ENCODE results near the gene ITIH3. TPM values are rescaled to one million over a fixed set of nuclear protein-coding genes. Genes with fewer than 3 reads are reported as not detected.

Gene ITIH3
- total and polyA plus RNA-seq, 10 of the 15 experiments (the other 5 are each of a cell fraction or from before 2014, with no cell fraction given): 0.07 to 0.17 (median 0.15) TPM; not detected in 7

DNA sequence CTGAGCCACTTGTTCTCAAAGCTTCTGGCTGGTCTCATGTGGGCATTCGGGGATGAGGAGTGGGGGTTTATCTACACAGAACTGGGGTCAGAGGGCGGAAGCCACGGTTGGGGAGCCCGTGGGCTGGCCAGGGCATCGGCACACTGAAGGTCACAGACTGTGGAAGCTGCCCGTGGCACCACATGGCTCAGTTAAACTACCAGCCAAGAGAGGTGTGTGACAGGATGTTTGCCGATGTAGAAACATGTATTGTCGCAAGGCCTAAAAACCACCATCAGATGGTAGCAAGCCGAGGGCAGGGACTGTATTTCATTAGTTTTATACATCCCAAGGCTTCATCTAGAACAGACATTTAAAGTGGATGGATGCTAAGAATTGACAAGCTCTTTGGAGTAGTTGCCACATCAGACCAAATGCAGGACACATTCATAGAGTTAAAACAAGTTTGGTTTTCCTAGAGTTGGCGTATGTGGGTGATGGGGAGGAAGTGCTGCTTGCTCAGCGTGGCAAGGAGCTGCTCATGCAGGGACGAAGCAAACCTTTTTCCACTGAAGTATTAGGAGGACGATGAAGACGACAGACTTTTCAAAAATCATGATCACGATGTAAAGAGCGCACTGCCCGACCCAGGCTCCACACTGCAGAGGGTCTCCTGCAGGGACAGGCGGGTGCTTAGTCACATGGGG, 49.8 kb downstream of the ITIH3 start:
- Histone ChIP-seq H4K20me1 (ENCODE audit: control insufficient read depth, insufficient read depth) (no peaks in the 10 kb centered on the region), H3K36me3 (ENCODE audit: control insufficient read depth in 2 of 2, insufficient read depth in 2 of 2, low read length in 1 of 2) (peaks cover 9 to 11% of the 10 kb centered on the region in 2 experiments), H3K4me2 (ENCODE audit: control insufficient read depth, insufficient read depth) (no peak overlapping the region), H3K79me2 (ENCODE audit: control insufficient read depth, insufficient read depth, low read length) (no peaks in the 10 kb centered on the region), H3K4me3 (no peak overlapping the region), H3K27me3 (replicated peaks in 1 of 2; ENCODE audit: control insufficient read depth in 2 of 2, insufficient read depth in 2 of 2, low read length in 1 of 2) (no peaks in the 10 kb centered on the region), H3K9ac (ENCODE audit: control insufficient read depth, insufficient read depth, low read length) (no peak overlapping the region), H3K27ac (ENCODE audit: control insufficient read depth, insufficient read depth) (no peak overlapping the region), H3K9me3 (replicated peaks; ENCODE audit: control insufficient read depth, insufficient read depth, low read length) (no peaks in the 10 kb centered on the region), H2AFZ (ENCODE audit: control insufficient read depth, low read depth, low read length) (no peak overlapping the region), H3K4me1 (ENCODE audit: control insufficient read depth, insufficient read depth, low read length) (peaks cover 8% of the 10 kb centered on the region)
- no TSS peak for BruUV-seq (replicated peaks)
- CTCF ChIA-PET: interaction anchor here (0.9 to 3.7 kb wide), 6 partner anchors 28 to 227 kb away, joined by 3 to 27 read pairs (median 6); no protein-coding TSS in a partner anchor
- in situ Hi-C loops (cut with MboI) (loop anchor here (10.0 kb wide), 1 partner anchor 230 kb away; no protein-coding TSS in a partner anchor), intact Hi-C loops (cut with micrococcal nuclease; ENCODE audit: unreplicated experiment) (no loop called here)
- FAIRE-seq (no peak), ATAC-seq (no peak), DNase-seq (ENCODE audit: low read depth, low spot score) (no peak)
- SMC1A ChIA-PET (ENCODE audit: uncharacterized antibody, unreplicated experiment): interaction anchor here (1.3 to 1.4 kb wide), 3 partner anchors 85 to 230 kb away, joined by 3 to 4 read pairs (median 3); no protein-coding TSS in a partner anchor
- WGBS (ENCODE audit: insufficient coverage, insufficient replicate concordance, low lambda C conversion rate, missing lambda C conversion rate): 97% methylated on average over 18 of the region's 18 CpGs
- no peak for TF ChIP-seq KAT2A (conservative IDR thresholded peaks at IDR 0.05; ENCODE audit: control insufficient read depth, low read depth, low read length)
- TF ChIP-seq, protein P1, sequence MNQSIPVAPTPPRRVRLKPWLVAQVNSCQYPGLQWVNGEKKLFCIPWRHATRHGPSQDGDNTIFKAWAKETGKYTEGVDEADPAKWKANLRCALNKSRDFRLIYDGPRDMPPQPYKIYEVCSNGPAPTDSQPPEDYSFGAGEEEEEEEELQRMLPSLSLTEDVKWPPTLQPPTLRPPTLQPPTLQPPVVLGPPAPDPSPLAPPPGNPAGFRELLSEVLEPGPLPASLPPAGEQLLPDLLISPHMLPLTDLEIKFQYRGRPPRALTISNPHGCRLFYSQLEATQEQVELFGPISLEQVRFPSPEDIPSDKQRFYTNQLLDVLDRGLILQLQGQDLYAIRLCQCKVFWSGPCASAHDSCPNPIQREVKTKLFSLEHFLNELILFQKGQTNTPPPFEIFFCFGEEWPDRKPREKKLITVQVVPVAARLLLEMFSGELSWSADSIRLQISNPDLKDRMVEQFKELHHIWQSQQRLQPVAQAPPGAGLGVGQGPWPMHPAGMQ (IDR thresholded peaks at IDR 0.05; ENCODE audit: borderline replicate concordance): no peak
- TF ChIP-seq GATAD2B (conservative IDR thresholded peaks at IDR 0.05; ENCODE audit: low read depth): no peak
- TF ChIP-seq NBN (IDR thresholded peaks at IDR 0.05): no peak
- TF ChIP-seq YY1 (IDR thresholded peaks at IDR 0.05; ENCODE audit: low read depth, low read length): no peak
- TF ChIP-seq IKZF2 (IDR thresholded peaks at IDR 0.05): no peak
- no peak for TF ChIP-seq ZNF24 (IDR thresholded peaks at IDR 0.05)
- TF ChIP-seq USF1 (IDR thresholded peaks at IDR 0.05; ENCODE audit: borderline replicate concordance, extremely low read length, insufficient read depth, low read depth, low read length): no peak
- TF ChIP-seq TCF3 (IDR thresholded peaks at IDR 0.05; ENCODE audit: borderline replicate concordance, insufficient read depth, low read depth, low read length): no peak
- TF ChIP-seq CBFB (IDR thresholded peaks at IDR 0.05; ENCODE audit: low read depth): no peak
- no peak for TF ChIP-seq NFXL1 (IDR thresholded peaks at IDR 0.05; ENCODE audit: borderline replicate concordance)
- TF ChIP-seq E2F4 (IDR thresholded peaks at IDR 0.05; ENCODE audit: low read depth, low read length): no peak
- TF ChIP-seq TCF12 (IDR thresholded peaks at IDR 0.05; ENCODE audit: low read depth, low read length): no peak
- TF ChIP-seq SMAD5 (IDR thresholded peaks at IDR 0.05; ENCODE audit: low read depth): no peak
- no peak for TF ChIP-seq ZSCAN29 (IDR thresholded peaks at IDR 0.05)
- TF ChIP-seq ZBTB33 (IDR thresholded peaks at IDR 0.05): no peak
- no peak for TF ChIP-seq MYC (IDR thresholded peaks at IDR 0.05; ENCODE audit: insufficient read depth, insufficient read length, insufficient replicate concordance, low read length, severe bottlenecking)
- TF ChIP-seq FOXM1 (IDR thresholded peaks at IDR 0.05; ENCODE audit: low read depth, low read length): no peak
- TF ChIP-seq TBL1XR1 (IDR thresholded peaks at IDR 0.05; ENCODE audit: low read depth, low read length): no peak
- RAD21 ChIA-PET (ENCODE audit: unreplicated experiment): no interaction called here
- POLR2A ChIA-PET: no interaction called here
